Measurements from ENCODE around the gene THOC6.

GRCh38 chr16:3020604-3021448 is 3.0 kb upstream of the THOC6 start:
- TF ChIP-seq CTCF (IDR thresholded peaks at IDR 0.05; ENCODE audit: poor library complexity, severe bottlenecking) (no peak), POLR2AphosphoS5 (IDR thresholded peaks at IDR 0.05) (no peak), TAF1 (IDR thresholded peaks at IDR 0.05; ENCODE audit: low read depth) (no peak)
